HepG2 (cell line): Measurements from ENCODE around the gene MTHFSD. TPM values are rescaled to one million over a fixed set of nuclear protein-coding genes. Genes with fewer than 3 reads are reported as not detected.

ENCODE experiments used
- ATAC-seq: fragments of 200-7000 bp; cut with Tn5 transposase; 3 replicates; pipeline ENCODE4 v1.9.1; 2020; ENCODE audit warnings: mild to moderate bottlenecking, moderate library complexity
- BruUV-seq: library from RNA; stranded (reverse); fragments of 400-500 nt; replicated peaks from 2 replicates; lab custom pipeline; 2021; lab: Mats Ljungman, UMichigan
- CTCF ChIA-PET: fragments of 300-600 bp; formaldehyde crosslinking; extraction: SDS; loops from one replicate; lab custom pipeline; 2021; ENCODE audit warnings: low total read pairs, inconsistent platforms, low intra/inter-chr PET ratio; lab: Yijun Ruan, JAX
- POLR2A ChIA-PET: fragments of 350-600 bp; sonication (Branson Sonifier 250); formaldehyde crosslinking; loops from one replicate; lab custom pipeline; 2020; ENCODE audit warnings: antibody characterized with exemption, inconsistent platforms; lab: Yijun Ruan, JAX
- DNase-seq: peaks from one replicate; pipeline ENCODE4 v3.0.0-alpha.2; 2015; ENCODE audit warnings: low spot score
- FAIRE-seq: peaks from 3 replicates; lab custom pipeline; 2011; peaks lifted over from hg19 to GRCh38; lab: Jason Lieb, UNC
- H2AFZ ChIP-seq: one replicate; pipeline ENCODE4 v1.6.1; 2011; ENCODE audit warnings: low read length, inconsistent platforms
- H3K27ac ChIP-seq: fragments of 300-600 bp; 3 replicates; pipeline ENCODE4 v1.8.0; 2011; ENCODE audit warnings: mixed run types, mild to moderate bottlenecking, mixed read lengths, low read length, inconsistent platforms; ENCODE audit not compliant: insufficient read depth; ENCODE audit errors: extremely low read length
- H3K27me3 ChIP-seq, 2 experiments: fragments of 200-600 bp in 1 of 2; 2 replicates in 1 of 2; 3 replicates in 1 of 2; pipeline versions ENCODE4 v1.6.0 to v1.8.0; 2011; ENCODE audit warnings: low read length in 2 of 2, mild to moderate bottlenecking in 2 of 2, moderate library complexity in 2 of 2, inconsistent platforms in 1 of 2; ENCODE audit not compliant: insufficient read depth in 2 of 2, control insufficient read depth in 1 of 2
- H3K36me3 ChIP-seq, 2 experiments: fragments of 200-600 bp in 1 of 2; replicated peaks in 1 of 2; 2 replicates in 1 of 2; 3 replicates in 1 of 2; pipeline versions ENCODE4 v1.5.1 to v1.8.0; 2011; ENCODE audit warnings: low read length in 2 of 2, inconsistent platforms in 1 of 2; ENCODE audit not compliant: insufficient read depth in 2 of 2, control insufficient read depth in 1 of 2
- H3K4me1 ChIP-seq: 2 replicates; pipeline ENCODE4 v1.5.1; 2012; ENCODE audit warnings: low read length, inconsistent platforms; ENCODE audit not compliant: insufficient read depth
- H3K4me2 ChIP-seq: 2 replicates; pipeline ENCODE4 v1.6.0; 2011; ENCODE audit warnings: low read depth, low read length, inconsistent platforms
- H3K4me3 ChIP-seq, 3 experiments: fragments of 200-600 bp in 1 of 3; sonication (generic), shearing (Covaris generic) in 1 of 3; replicated peaks in 1 of 3; 2 replicates each; pipeline ENCODE4 v1.5.1; 2011 to 2016; ENCODE audit warnings: low read length in 3 of 3, inconsistent platforms in 2 of 3, low read depth in 2 of 3, mild to moderate bottlenecking in 2 of 3, control low read depth in 1 of 3, mixed read lengths in 1 of 3; ENCODE audit not compliant: insufficient read depth in 1 of 3
- H3K79me2 ChIP-seq: one replicate; pipeline ENCODE4 v1.6.1; 2011; ENCODE audit warnings: low read length, inconsistent platforms; ENCODE audit not compliant: insufficient read depth
- H3K9ac ChIP-seq: 2 replicates; pipeline ENCODE4 v1.6.0; 2011; ENCODE audit warnings: mild to moderate bottlenecking, low read depth, low read length, inconsistent platforms; ENCODE audit not compliant: insufficient read depth
- H3K9me3 ChIP-seq: 2 replicates; pipeline ENCODE4 v1.5.1; 2012; ENCODE audit warnings: mild to moderate bottlenecking, low read length
- H4K20me1 ChIP-seq: 2 replicates; pipeline ENCODE4 v1.6.0; 2011; ENCODE audit warnings: inconsistent platforms, mild to moderate bottlenecking, low read length, moderate library complexity; ENCODE audit not compliant: insufficient read depth
- NR1H2 ChIP-seq: sonication (generic); formaldehyde crosslinking; IDR thresholded peaks from 2 replicates; pipeline ENCODE4 v1.8.1; 2022; ENCODE audit warnings: low read depth, missing genetic modification reagents, borderline replicate concordance
- SCMH1 ChIP-seq: sonication (generic); formaldehyde crosslinking; IDR thresholded peaks from 2 replicates; pipeline ENCODE4 v1.9.0; 2021; ENCODE audit warnings: missing genetic modification reagents, mild to moderate bottlenecking, borderline replicate concordance
- ZBTB20 ChIP-seq: sonication (generic); formaldehyde crosslinking; IDR thresholded peaks from 2 replicates; pipeline ENCODE4 v1.8.1; 2023; ENCODE audit warnings: missing genetic modification reagents, low read depth, mild to moderate bottlenecking, borderline replicate concordance
- ZNF136 ChIP-seq: sonication (generic); formaldehyde crosslinking; IDR thresholded peaks from 2 replicates; pipeline ENCODE4 v1.8.1; 2022; ENCODE audit warnings: low read depth, mild to moderate bottlenecking, moderate library complexity, missing genetic modification reagents
- ZNF326 ChIP-seq: sonication (generic); formaldehyde crosslinking; IDR thresholded peaks from 2 replicates; pipeline ENCODE4 v1.4.0; 2020; ENCODE audit warnings: missing genetic modification reagents, borderline replicate concordance
- ZNF563 ChIP-seq: sonication (generic); formaldehyde crosslinking; IDR thresholded peaks from 2 replicates; pipeline ENCODE4 v1.8.0; 2022; ENCODE audit warnings: mild to moderate bottlenecking, moderate library complexity, missing genetic modification reagents
- ZNF589 ChIP-seq: sonication (generic); formaldehyde crosslinking; conservative IDR thresholded peaks from 2 replicates; pipeline ENCODE4 v1.8.0; 2022; ENCODE audit warnings: mild to moderate bottlenecking, moderate library complexity, missing genetic modification reagents
- WGBS: methylation state at CpG from one replicate; pipeline ENCODE4 v1.1.6; 2017; ENCODE audit warnings: low lambda C conversion rate; 5-methylcytosine and 5-hydroxymethylcytosine counted together
- in situ Hi-C: cut with HindIII; loops from 2 replicates; pipeline ENCODE4 v1.10.0; 2017; ENCODE audit warnings: low pct_unique_long_range_greater_than_20kb; ENCODE audit not compliant: extremely low pct_ligation_motif_present
- intact Hi-C: fragments of 100-400 bp; cut with micrococcal nuclease; formaldehyde crosslinking; loops from one replicate; pipeline ENCODE4 v1.10.0; 2022; ENCODE audit not compliant: unreplicated experiment
- polyA plus RNA-seq, 8 experiments: library from polyadenylated mRNA; depleted of rRNA in 3 of 8; stranded (reverse) in 7 of 8; unstranded in 1 of 8; fragments of >200 nt; fragmentation: Illumina TruSeq in 4 of 8; extraction: Trizol in 4 of 8; gene quantifications; 2 replicates each; pipeline versions ENCODE4 v1.2.1 to v1.2.3, GENCODE V29; 2011 to 2016; ENCODE audit warnings: low read depth in 4 of 8, missing spikeins in 1 of 8, mixed read lengths in 1 of 8; ENCODE audit not compliant: insufficient read depth in 1 of 8
- total RNA-seq, 5 experiments: library from RNA; depleted of rRNA; stranded (reverse); fragments of >200 nt; fragmentation: Illumina TruSeq; extraction: Trizol; gene quantifications; 2 replicates each; pipeline ENCODE4 v1.2.3, GENCODE V29; 2016; ENCODE audit warnings: low read depth in 1 of 5
- TF ChIP-seq, protein P1 (sequence below): sonication (generic); formaldehyde crosslinking; IDR thresholded peaks from 2 replicates; pipeline ENCODE4 v1.4.0; 2020; ENCODE audit warnings: missing genetic modification reagents
- TF ChIP-seq, protein P2 (sequence below): sonication (generic); formaldehyde crosslinking; IDR thresholded peaks from 2 replicates; pipeline ENCODE4 v1.4.0; 2020; ENCODE audit warnings: missing genetic modification reagents
- TF ChIP-seq, protein P3 (sequence below): sonication (generic); formaldehyde crosslinking; IDR thresholded peaks from 2 replicates; pipeline ENCODE4 v1.9.0; 2021; ENCODE audit warnings: missing genetic modification reagents, borderline replicate concordance
- TF ChIP-seq, protein P4 (sequence below): sonication (generic); formaldehyde crosslinking; IDR thresholded peaks from 2 replicates; pipeline ENCODE4 v1.5.1; 2020; ENCODE audit warnings: missing genetic modification reagents, mild to moderate bottlenecking, borderline replicate concordance

MTHFSD gene
- total and polyA plus RNA-seq, 2 of the 13 experiments (the other 11 are each of a cell fraction or from before 2014, with no cell fraction given): 14.2 to 16.3 TPM

DNA sequence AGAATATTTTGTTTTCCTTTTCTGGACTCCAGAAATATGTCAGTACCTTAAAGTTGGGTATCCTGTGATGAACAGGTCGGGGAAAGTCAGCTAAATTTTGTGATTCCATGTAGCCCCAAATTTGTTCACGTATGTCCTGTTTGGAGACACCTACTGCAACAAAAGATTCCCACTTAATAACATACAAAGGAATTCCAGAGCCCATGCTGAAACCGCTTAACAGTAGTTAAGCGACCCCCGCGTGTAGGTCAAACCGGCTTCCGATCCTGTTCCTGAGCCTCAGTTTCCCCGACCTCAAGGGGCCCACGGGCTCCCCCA is 477 bp downstream of the MTHFSD start:
- Histone ChIP-seq H3K4me1 (peaks cover 15% of the 10 kb centered on the region), H3K27ac (peak overlapping the region; percentile 64), H4K20me1 (no peaks in the 10 kb centered on the region), H3K9ac (peak overlapping the region; percentile 91), H3K9me3 (no peaks in the 10 kb centered on the region), H3K27me3 (peaks cover 0 to 6% of the 10 kb centered on the region in 2 experiments; a peak in 2 of 5 replicates), H3K79me2 (peaks cover 9% of the 10 kb centered on the region), H3K36me3 (peaks cover 4 to 24% of the 10 kb centered on the region in 2 experiments; a peak in 4 of 5 replicates), H2AFZ (no peak overlapping the region), H3K4me2 (peak overlapping the region; percentile 89), H3K4me3 (peak overlapping the region; percentile 80 to 94 (median 94))
- in situ Hi-C loops (no loop called here), intact Hi-C loops (no loop called here)
- DNase-seq: no peak
- ChIA-PET CTCF (interaction anchor here (1.8 kb wide), 1 partner anchor 9 kb away, joined by 7 read pairs; no protein-coding TSS in a partner anchor), POLR2A (interaction anchor here (0.8 kb wide), 1 partner anchor 13 kb away, joined by 3 read pairs; no protein-coding TSS in a partner anchor)
- 11% methylated on average over 10 of the region's 10 CpGs for WGBS
- TSS peak; percentile 76 for BruUV-seq
- no peak for FAIRE-seq
- ATAC-seq: no peak
- TF ChIP-seq ZNF136 (CRISPR knock-in tag) (0 out of 2 replicates have a peak, but pooled peaks have one; percentile 24), ZNF326 (CRISPR knock-in tag) (0 out of 2 replicates have a peak, but pooled peaks have one; percentile 8), ZNF563 (0 out of 2 replicates have a peak, but pooled peaks have one; percentile 4), NR1H2 (CRISPR knock-in tag) (0 out of 2 replicates have a peak, but pooled peaks have one; percentile 8), ZBTB20 (CRISPR knock-in tag) (0 out of 2 replicates have a peak, but pooled peaks have one; percentile 2), ZNF589 (CRISPR knock-in tag) (0 out of 2 replicates have a peak, but pooled peaks have one; percentile 51), SCMH1 (CRISPR knock-in tag) (no peak)
- TF ChIP-seq, protein P1, sequence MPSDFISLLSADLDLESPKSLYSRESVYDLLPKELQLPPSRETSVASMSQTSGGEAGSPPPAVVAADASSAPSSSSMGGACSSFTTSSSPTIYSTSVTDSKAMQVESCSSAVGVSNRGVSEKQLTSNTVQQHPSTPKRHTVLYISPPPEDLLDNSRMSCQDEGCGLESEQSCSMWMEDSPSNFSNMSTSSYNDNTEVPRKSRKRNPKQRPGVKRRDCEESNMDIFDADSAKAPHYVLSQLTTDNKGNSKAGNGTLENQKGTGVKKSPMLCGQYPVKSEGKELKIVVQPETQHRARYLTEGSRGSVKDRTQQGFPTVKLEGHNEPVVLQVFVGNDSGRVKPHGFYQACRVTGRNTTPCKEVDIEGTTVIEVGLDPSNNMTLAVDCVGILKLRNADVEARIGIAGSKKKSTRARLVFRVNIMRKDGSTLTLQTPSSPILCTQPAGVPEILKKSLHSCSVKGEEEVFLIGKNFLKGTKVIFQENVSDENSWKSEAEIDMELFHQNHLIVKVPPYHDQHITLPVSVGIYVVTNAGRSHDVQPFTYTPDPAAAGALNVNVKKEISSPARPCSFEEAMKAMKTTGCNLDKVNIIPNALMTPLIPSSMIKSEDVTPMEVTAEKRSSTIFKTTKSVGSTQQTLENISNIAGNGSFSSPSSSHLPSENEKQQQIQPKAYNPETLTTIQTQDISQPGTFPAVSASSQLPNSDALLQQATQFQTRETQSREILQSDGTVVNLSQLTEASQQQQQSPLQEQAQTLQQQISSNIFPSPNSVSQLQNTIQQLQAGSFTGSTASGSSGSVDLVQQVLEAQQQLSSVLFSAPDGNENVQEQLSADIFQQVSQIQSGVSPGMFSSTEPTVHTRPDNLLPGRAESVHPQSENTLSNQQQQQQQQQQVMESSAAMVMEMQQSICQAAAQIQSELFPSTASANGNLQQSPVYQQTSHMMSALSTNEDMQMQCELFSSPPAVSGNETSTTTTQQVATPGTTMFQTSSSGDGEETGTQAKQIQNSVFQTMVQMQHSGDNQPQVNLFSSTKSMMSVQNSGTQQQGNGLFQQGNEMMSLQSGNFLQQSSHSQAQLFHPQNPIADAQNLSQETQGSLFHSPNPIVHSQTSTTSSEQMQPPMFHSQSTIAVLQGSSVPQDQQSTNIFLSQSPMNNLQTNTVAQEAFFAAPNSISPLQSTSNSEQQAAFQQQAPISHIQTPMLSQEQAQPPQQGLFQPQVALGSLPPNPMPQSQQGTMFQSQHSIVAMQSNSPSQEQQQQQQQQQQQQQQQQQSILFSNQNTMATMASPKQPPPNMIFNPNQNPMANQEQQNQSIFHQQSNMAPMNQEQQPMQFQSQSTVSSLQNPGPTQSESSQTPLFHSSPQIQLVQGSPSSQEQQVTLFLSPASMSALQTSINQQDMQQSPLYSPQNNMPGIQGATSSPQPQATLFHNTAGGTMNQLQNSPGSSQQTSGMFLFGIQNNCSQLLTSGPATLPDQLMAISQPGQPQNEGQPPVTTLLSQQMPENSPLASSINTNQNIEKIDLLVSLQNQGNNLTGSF (CRISPR knock-in tag): peak; percentile 15; the same call in 1 of the 2 replicates
- TF ChIP-seq, protein P2, sequence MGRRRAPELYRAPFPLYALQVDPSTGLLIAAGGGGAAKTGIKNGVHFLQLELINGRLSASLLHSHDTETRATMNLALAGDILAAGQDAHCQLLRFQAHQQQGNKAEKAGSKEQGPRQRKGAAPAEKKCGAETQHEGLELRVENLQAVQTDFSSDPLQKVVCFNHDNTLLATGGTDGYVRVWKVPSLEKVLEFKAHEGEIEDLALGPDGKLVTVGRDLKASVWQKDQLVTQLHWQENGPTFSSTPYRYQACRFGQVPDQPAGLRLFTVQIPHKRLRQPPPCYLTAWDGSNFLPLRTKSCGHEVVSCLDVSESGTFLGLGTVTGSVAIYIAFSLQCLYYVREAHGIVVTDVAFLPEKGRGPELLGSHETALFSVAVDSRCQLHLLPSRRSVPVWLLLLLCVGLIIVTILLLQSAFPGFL (CRISPR knock-in tag): no peak
- TF ChIP-seq, protein P3, sequence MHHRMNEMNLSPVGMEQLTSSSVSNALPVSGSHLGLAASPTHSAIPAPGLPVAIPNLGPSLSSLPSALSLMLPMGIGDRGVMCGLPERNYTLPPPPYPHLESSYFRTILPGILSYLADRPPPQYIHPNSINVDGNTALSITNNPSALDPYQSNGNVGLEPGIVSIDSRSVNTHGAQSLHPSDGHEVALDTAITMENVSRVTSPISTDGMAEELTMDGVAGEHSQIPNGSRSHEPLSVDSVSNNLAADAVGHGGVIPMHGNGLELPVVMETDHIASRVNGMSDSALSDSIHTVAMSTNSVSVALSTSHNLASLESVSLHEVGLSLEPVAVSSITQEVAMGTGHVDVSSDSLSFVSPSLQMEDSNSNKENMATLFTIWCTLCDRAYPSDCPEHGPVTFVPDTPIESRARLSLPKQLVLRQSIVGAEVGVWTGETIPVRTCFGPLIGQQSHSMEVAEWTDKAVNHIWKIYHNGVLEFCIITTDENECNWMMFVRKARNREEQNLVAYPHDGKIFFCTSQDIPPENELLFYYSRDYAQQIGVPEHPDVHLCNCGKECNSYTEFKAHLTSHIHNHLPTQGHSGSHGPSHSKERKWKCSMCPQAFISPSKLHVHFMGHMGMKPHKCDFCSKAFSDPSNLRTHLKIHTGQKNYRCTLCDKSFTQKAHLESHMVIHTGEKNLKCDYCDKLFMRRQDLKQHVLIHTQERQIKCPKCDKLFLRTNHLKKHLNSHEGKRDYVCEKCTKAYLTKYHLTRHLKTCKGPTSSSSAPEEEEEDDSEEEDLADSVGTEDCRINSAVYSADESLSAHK (CRISPR knock-in tag): no peak
- TF ChIP-seq, protein P4, sequence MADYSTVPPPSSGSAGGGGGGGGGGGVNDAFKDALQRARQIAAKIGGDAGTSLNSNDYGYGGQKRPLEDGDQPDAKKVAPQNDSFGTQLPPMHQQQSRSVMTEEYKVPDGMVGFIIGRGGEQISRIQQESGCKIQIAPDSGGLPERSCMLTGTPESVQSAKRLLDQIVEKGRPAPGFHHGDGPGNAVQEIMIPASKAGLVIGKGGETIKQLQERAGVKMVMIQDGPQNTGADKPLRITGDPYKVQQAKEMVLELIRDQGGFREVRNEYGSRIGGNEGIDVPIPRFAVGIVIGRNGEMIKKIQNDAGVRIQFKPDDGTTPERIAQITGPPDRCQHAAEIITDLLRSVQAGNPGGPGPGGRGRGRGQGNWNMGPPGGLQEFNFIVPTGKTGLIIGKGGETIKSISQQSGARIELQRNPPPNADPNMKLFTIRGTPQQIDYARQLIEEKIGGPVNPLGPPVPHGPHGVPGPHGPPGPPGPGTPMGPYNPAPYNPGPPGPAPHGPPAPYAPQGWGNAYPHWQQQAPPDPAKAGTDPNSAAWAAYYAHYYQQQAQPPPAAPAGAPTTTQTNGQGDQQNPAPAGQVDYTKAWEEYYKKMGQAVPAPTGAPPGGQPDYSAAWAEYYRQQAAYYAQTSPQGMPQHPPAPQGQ (CRISPR knock-in tag): peak; percentile 24; the same call in 1 of the 2 replicates
